ENCODE results near the gene LGALS7. TPM values are rescaled to one million over a fixed set of nuclear protein-coding genes. Genes with fewer than 3 reads are reported as not detected.

The LGALS7 gene
- total and polyA plus RNA-seq, 2 of the 8 experiments (the other 6 are each of a cell fraction or from before 2014, with no cell fraction given) = 0.32 TPM; not detected in 1

DNA sequence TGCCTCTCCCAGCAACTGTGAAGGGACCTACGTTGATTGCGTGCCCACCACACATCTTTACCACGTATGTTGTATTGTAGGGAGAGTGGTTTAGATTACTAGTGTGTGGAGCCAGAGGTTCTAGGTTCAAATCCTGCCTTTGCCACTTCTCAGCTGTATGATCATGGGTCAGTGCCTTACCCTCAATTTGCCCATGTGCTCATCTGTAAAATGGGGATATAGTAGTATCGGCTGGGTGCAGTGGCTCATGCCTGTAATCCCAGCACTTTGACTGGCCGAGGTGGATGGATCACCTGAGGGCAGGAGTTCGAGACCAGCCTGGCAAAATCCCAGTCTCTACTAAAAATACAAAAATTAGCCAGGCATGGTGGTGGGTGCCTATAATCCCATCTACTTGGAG, 40.0 kb upstream of the LGALS7 start:
- Histone ChIP-seq H2BK5ac (ENCODE audit: low read depth, low read length) (no peak overlapping the region), H3K79me1 (ENCODE audit: low read depth, low read length) (no peaks in the 10 kb centered on the region), H3K4me2 (ENCODE audit: insufficient read depth in 1 of 2, low read depth in 2 of 2, low read length in 2 of 2) (no peak overlapping the region), H4K20me1 (replicated peaks in 1 of 2; ENCODE audit: control insufficient read depth in 1 of 2, insufficient read depth in 2 of 2, low read length in 2 of 2) (peaks cover 2 to 5% of the 10 kb centered on the region in 2 experiments), H2AK5ac (ENCODE audit: low read depth, low read length) (no peak overlapping the region), H2BK12ac (ENCODE audit: low read depth, low read length) (no peak overlapping the region), H3K9ac (replicated peaks in 1 of 4; ENCODE audit: extremely low read depth in 1 of 4, low read depth in 3 of 4, low read length in 3 of 4) (no peak overlapping the region), H3K9me3 (ENCODE audit: insufficient read depth in 2 of 2, low read depth in 1 of 2, low read length in 1 of 2) (no peaks in the 10 kb centered on the region), H3K4me3 (ENCODE audit: extremely low read depth in 1 of 4, insufficient read depth in 2 of 4, low read depth in 3 of 4, low read length in 4 of 4) (no peak overlapping the region), H3K36me3 (ENCODE audit: control insufficient read depth in 2 of 4, insufficient read depth in 4 of 4, low read length in 3 of 4) (peaks cover 0 to 20% (median 10%) of the 10 kb centered on the region in 4 experiments; a peak in 5 of 8 replicates), H2AFZ (ENCODE audit: low read length) (no peak overlapping the region), H3K27me3 (replicated peaks in 1 of 4; ENCODE audit: control insufficient read depth in 3 of 4, extremely low read depth in 1 of 4, insufficient read depth in 3 of 4, low read length in 3 of 4) (no peaks in the 10 kb centered on the region), H3K56ac (replicated peaks; ENCODE audit: insufficient read length, low read depth, low read length) (no peak overlapping the region), H4K8ac (ENCODE audit: extremely low read depth, insufficient read depth, low read length) (no peak overlapping the region), H2BK15ac (ENCODE audit: low read length) (no peak overlapping the region), H4K91ac (replicated peaks; ENCODE audit: insufficient read length, low read length) (no peak overlapping the region), H3K23ac (ENCODE audit: insufficient read length) (no peak overlapping the region), H3K27ac (ENCODE audit: low read depth, low read length) (no peak overlapping the region), H2BK120ac (replicated peaks; ENCODE audit: low read depth, low read length) (no peak overlapping the region), H3K79me2 (ENCODE audit: control insufficient read depth in 1 of 2, insufficient read depth in 2 of 2, low read length in 2 of 2) (no peaks in the 10 kb centered on the region), H3K14ac (ENCODE audit: insufficient read length) (no peak overlapping the region), H3K18ac (ENCODE audit: extremely low read depth, low read length) (no peak overlapping the region), H3K4ac (replicated peaks; ENCODE audit: insufficient read length, low read depth, low read length) (no peak overlapping the region), H3K23me2 (ENCODE audit: low read depth, low read length) (no peaks in the 10 kb centered on the region), H2BK20ac (ENCODE audit: low read length) (no peak overlapping the region), H4K5ac (ENCODE audit: insufficient read length, low read depth, low read length) (no peak overlapping the region), H3K4me1 (replicated peaks in 1 of 4; ENCODE audit: control insufficient read depth in 3 of 4, insufficient read depth in 4 of 4, low read length in 3 of 4) (no peaks in the 10 kb centered on the region)
- 96% methylated on average over 6 of the region's 6 CpGs; no CpG with 5 or more reads in 1 of the 2 experiments for WGBS, 2 experiments (ENCODE audit: extremely low coverage in 1 of 2, insufficient coverage in 1 of 2, insufficient read length in 1 of 2, insufficient replicate concordance in 2 of 2, low coverage in 1 of 2, low lambda C conversion rate in 2 of 2, missing lambda C conversion rate in 1 of 2)
- DNase-seq (ENCODE audit: low read depth in 1 of 2, low spot score in 2 of 2) (no peak), FAIRE-seq (no peak)
- ChIA-PET CTCF (ENCODE audit: partially characterized antibody) (interaction anchor here (0.5 to 1.5 kb wide), 4 partner anchors 10 to 82 kb away, joined by 3 read pairs; no protein-coding TSS in a partner anchor), POLR2A (ENCODE audit: partially characterized antibody) (interaction anchor here (0.6 to 3.7 kb wide), 6 partner anchors 11 to 81 kb away, joined by 3 to 17 read pairs (median 3); no protein-coding TSS in a partner anchor)
- TF ChIP-seq SAP30 (IDR thresholded peaks at IDR 0.05; ENCODE audit: insufficient read depth, insufficient replicate concordance, low read length) (no peak), TAF7 (optimal IDR thresholded peaks at IDR 0.05; ENCODE audit: borderline replicate concordance, low read depth, low read length) (no peak), KDM4A (IDR thresholded peaks at IDR 0.05; ENCODE audit: low read depth, low read length, severe bottlenecking) (no peak), PHF8 (conservative IDR thresholded peaks at IDR 0.05; ENCODE audit: low read depth, low read length) (no peak), CHD1 (IDR thresholded peaks at IDR 0.05; ENCODE audit: low read depth, low read length) (no peak), MAX (IDR thresholded peaks at IDR 0.05) (no peak), CEBPB (IDR thresholded peaks at IDR 0.05; ENCODE audit: low read depth, low read length) (no peak), POLR2AphosphoS5 (IDR thresholded peaks at IDR 0.05; ENCODE audit: low read depth, low read length) (no peak), GTF2F1 (IDR thresholded peaks at IDR 0.05; ENCODE audit: borderline replicate concordance, low read depth, low read length) (no peak), RAD21 (IDR thresholded peaks at IDR 0.05 in 1 of 2, conservative IDR thresholded peaks at IDR 0.05 in 1 of 2; ENCODE audit: low read depth in 2 of 2, low read length in 2 of 2) (no peak), SUZ12 (IDR thresholded peaks at IDR 0.05; ENCODE audit: low read length) (no peak), CHD2 (IDR thresholded peaks at IDR 0.05; ENCODE audit: low read length) (no peak)
- TF ChIP-seq, protein P1, sequence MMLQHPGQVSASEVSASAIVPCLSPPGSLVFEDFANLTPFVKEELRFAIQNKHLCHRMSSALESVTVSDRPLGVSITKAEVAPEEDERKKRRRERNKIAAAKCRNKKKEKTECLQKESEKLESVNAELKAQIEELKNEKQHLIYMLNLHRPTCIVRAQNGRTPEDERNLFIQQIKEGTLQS (IDR thresholded peaks at IDR 0.05; ENCODE audit: insufficient read depth, low read depth, low read length) = no peak

All from H1 (cell line).